SU-DHL-6 (cell line): ENCODE measurements around the gene DDX24.

Experiments used
- H2AFZ ChIP-seq: fragments of 200-600 bp; sonication (generic); 2 replicates; pipeline ENCODE4 v1.6.1; 2014; ENCODE audit warnings: low read depth, mild to moderate bottlenecking, moderate library complexity, mixed read lengths, antibody characterized with exemption, low read length; ENCODE audit not compliant: severe bottlenecking
- H3F3A ChIP-seq: fragments of 200-600 bp; shearing (Covaris generic); 2 replicates; pipeline ENCODE4 v1.6.0; 2016; ENCODE audit warnings: antibody characterized with exemption, mild to moderate bottlenecking; ENCODE audit not compliant: insufficient read depth
- H3K27ac ChIP-seq: fragments of 200-600 bp; sonication (generic); 2 replicates; pipeline ENCODE4 v1.5.1; 2016; ENCODE audit warnings: low read depth, mild to moderate bottlenecking, low read length, moderate library complexity, mixed read lengths
- H3K27me3 ChIP-seq: fragments of 200-600 bp; sonication (generic), shearing (Covaris generic); 2 replicates; pipeline ENCODE4 v1.6.0; 2014; ENCODE audit warnings: mild to moderate bottlenecking, low read length
- H3K36me3 ChIP-seq: fragments of 200-600 bp; sonication (generic); 2 replicates; pipeline ENCODE4 v1.6.1; 2014; ENCODE audit warnings: mild to moderate bottlenecking, low read length, mixed read lengths
- H3K4me2 ChIP-seq: fragments of 300-600, 200-600 bp; shearing (Covaris generic), sonication (generic); 2 replicates; pipeline ENCODE4 v1.6.0; 2014; ENCODE audit warnings: low read length, low read depth, mild to moderate bottlenecking; ENCODE audit not compliant: poor library complexity, severe bottlenecking
- H3K4me3 ChIP-seq: fragments of 200-600 bp; sonication (generic); 2 replicates; pipeline ENCODE4 v1.5.1; 2014; ENCODE audit warnings: antibody characterized with exemption, low read length, mild to moderate bottlenecking, mixed read lengths; ENCODE audit not compliant: insufficient read depth, poor library complexity, severe bottlenecking
- H3K79me2 ChIP-seq: fragments of 200-600 bp; sonication (generic); 2 replicates; pipeline ENCODE4 v1.6.1; 2014; ENCODE audit warnings: mild to moderate bottlenecking, low read length, moderate library complexity; ENCODE audit not compliant: insufficient read depth
- H3K9ac ChIP-seq: fragments of 200-600 bp; sonication (generic); 2 replicates; pipeline ENCODE4 v1.7.0; 2014; ENCODE audit warnings: mild to moderate bottlenecking, low read length
- H3K9me2 ChIP-seq: fragments of 200-600 bp; sonication (generic); replicated peaks from 2 replicates; pipeline ENCODE4 v1.6.1; 2014; ENCODE audit warnings: low read length; ENCODE audit not compliant: insufficient read depth
- H3K9me3 ChIP-seq: fragments of 200-600 bp; sonication (generic); 2 replicates; pipeline ENCODE4 v1.6.1; 2014; ENCODE audit warnings: low read length, mixed read lengths; ENCODE audit not compliant: insufficient read depth
- H4K20me1 ChIP-seq: fragments of 200-600 bp; sonication (generic); 2 replicates; pipeline ENCODE4 v1.6.1; 2014; ENCODE audit warnings: low read depth, mild to moderate bottlenecking, antibody characterized with exemption, low read length, moderate library complexity, mixed read lengths
- CTCF ChIP-seq: fragments of 200-600 bp; sonication (generic); IDR thresholded peaks from one replicate; pipeline ENCODE4 v1.5.1; 2017; ENCODE audit warnings: antibody characterized with exemption, mild to moderate bottlenecking, low read length, moderate library complexity; ENCODE audit not compliant: insufficient read depth, poor library complexity, severe bottlenecking
- EZH2phosphoT487 ChIP-seq: fragments of 200-600 bp; sonication (generic), shearing (Covaris generic); conservative IDR thresholded peaks from 2 replicates; pipeline ENCODE4 v1.6.1; 2018; ENCODE audit warnings: mild to moderate bottlenecking, antibody characterized with exemption, low read length, moderate library complexity, mixed read lengths

The DDX24 gene

GRCh38 chr14:94048691-94049624, 32.0 kb downstream of the DDX24 start:
- no peak overlapping the region for H3K27ac ChIP-seq
- no peak overlapping the region for H3K4me3 ChIP-seq
- no peaks in the 10 kb centered on the region for H3K9me2 ChIP-seq
- no peak overlapping the region for H3K9ac ChIP-seq
- no peaks in the 10 kb centered on the region for H3K9me3 ChIP-seq
- no peak overlapping the region for H3K4me2 ChIP-seq
- peaks cover 12% of the 10 kb centered on the region; the same call in 1 of the 2 replicates for H3K36me3 ChIP-seq
- no peaks in the 10 kb centered on the region for H3F3A ChIP-seq
- no peak overlapping the region for H2AFZ ChIP-seq
- no peaks in the 10 kb centered on the region for H3K27me3 ChIP-seq
- no peaks in the 10 kb centered on the region for H3K79me2 ChIP-seq
- TF ChIP-seq EZH2phosphoT487 (no peak), CTCF (no peak)
- no peaks in the 10 kb centered on the region for H4K20me1 ChIP-seq

GRCh38 chr14:94047581-94047980, 33.4 kb downstream of the DDX24 start:
- no peaks in the 10 kb centered on the region for H3K9me2 ChIP-seq
- H3K79me2 ChIP-seq = no peaks in the 10 kb centered on the region
- H3K4me2 ChIP-seq = no peak overlapping the region
- no peaks in the 10 kb centered on the region for H4K20me1 ChIP-seq
- no peaks in the 10 kb centered on the region for H3K27me3 ChIP-seq
- no peaks in the 10 kb centered on the region for H3F3A ChIP-seq
- no peak overlapping the region for H3K4me3 ChIP-seq
- H3K27ac ChIP-seq = no peak overlapping the region
- H3K36me3 ChIP-seq = peaks cover 12% of the 10 kb centered on the region; the same call in 1 of the 2 replicates
- H2AFZ ChIP-seq = no peak overlapping the region
- no peak overlapping the region for H3K9ac ChIP-seq
- no peaks in the 10 kb centered on the region for H3K9me3 ChIP-seq
- TF ChIP-seq EZH2phosphoT487 (no peak), CTCF (no peak)

GRCh38 chr14:94046696-94047250, 34.2 kb downstream of the DDX24 start:
- Histone ChIP-seq H3K9me3 (no peaks in the 10 kb centered on the region), H3K27me3 (no peaks in the 10 kb centered on the region), H3K79me2 (no peaks in the 10 kb centered on the region), H3F3A (no peaks in the 10 kb centered on the region), H3K9ac (no peak overlapping the region), H3K27ac (no peak overlapping the region), H3K4me2 (no peak overlapping the region), H3K36me3 (peaks cover 12% of the 10 kb centered on the region; the same call in 1 of the 2 replicates), H2AFZ (no peak overlapping the region), H3K4me3 (no peak overlapping the region), H4K20me1 (no peaks in the 10 kb centered on the region), H3K9me2 (no peaks in the 10 kb centered on the region)
- no peak for TF ChIP-seq EZH2phosphoT487
- no peak for TF ChIP-seq CTCF
